GM20000 (cell line): ENCODE data around the gene GAPVD1.

Source experiments
- DNase-seq: peaks from one replicate; pipeline ENCODE4 v3.0.0; 2012; ENCODE audit warnings: low spot score
- CTCF ChIP-seq: IDR thresholded peaks from 2 replicates; pipeline ENCODE4 v1.5.1; 2012; ENCODE audit warnings: mild to moderate bottlenecking, control low read depth; ENCODE audit errors: extremely low read depth, missing control alignments

GAPVD1 gene

GRCh38 chr9:125330587-125330986, 69.0 kb downstream of the GAPVD1 start:
- no peak for DNase-seq
- TF ChIP-seq CTCF = no peak

GRCh38 chr9:125332527-125332926, 70.9 kb downstream of the GAPVD1 start:
- TF ChIP-seq CTCF = no peak
- DNase-seq = peak; percentile 63

DNA sequence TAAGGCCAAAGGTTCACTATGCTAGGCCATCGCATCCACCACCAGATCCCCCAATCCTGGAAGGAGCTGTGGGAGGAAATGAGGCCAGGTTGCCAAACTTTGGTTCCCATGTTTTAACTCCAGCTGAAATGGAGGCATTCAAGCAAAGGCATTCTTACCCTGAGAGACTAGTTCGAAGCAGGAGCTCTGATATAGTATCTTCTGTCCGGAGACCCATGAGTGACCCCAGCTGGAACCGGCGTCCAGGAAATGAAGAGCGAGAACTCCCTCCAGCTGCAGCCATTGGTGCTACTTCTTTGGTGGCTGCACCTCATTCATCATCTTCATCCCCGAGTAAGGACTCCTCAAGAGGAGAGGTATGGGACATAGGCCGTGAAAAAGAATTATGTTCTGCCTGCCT, 75.6 kb downstream of the GAPVD1 start:
- TF ChIP-seq CTCF = no peak
- no peak for DNase-seq

DNA sequence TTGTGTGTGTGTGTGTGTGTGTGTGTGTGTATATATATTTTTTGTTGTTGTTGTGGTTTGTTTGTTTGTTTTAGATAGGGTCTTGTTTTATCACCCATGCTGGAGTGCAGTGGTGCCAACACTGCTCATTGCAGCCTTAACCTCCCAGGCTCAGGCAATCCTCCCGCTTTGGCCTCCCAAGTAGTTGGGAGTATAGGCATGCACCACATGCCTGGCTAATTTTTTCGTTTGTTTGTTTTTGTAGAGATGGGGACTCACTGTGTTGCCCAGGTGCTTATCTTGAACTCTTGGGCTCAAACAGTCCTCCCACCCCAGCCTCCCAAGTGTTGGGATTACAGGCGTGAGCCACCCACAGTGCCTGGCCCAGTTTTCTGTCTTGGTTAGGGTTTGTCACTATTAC, 77.3 kb downstream of the GAPVD1 start:
- no peak for DNase-seq
- no peak for TF ChIP-seq CTCF

GRCh38 chr9:125341566-125341965, 79.9 kb downstream of the GAPVD1 start:
- TF ChIP-seq CTCF = no peak
- no peak for DNase-seq

GRCh38 chr9:125343518-125344275, 82.1 kb downstream of the GAPVD1 start:
- no peak for TF ChIP-seq CTCF
- DNase-seq = no peak

DNA sequence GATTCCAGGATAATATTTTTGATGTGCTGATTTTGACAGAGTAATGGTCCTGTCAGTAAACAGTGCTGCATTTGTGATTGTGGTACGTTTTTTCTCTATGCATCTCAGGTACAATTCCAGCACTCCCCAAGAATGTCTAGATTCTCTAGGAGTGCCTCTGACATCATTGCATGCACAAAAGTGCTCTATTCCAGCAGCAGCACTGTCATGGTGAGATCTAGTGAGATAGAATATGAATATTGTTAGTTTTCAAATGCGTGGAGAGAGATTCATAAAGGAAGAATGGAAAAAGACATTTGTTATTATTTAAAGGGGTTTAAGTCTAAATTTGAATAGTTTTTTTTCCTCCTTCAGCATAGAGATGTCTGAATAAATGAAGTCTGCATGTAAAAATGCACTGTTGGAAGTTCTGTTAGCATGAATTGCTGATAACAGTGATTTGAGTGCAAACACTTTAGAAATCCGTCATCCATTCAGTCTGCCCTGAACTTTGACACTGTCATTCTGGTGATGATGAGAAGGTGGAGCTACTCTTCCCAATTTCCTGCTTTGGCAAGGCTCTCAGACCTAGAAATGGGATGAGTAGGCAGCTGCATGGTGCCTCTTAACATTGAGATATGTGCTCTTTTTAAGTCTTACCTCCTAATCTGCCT, 84.6 kb downstream of the GAPVD1 start:
- no peak for TF ChIP-seq CTCF
- DNase-seq = no peak
